GM19193 (cell line): ENCODE data around the gene LMX1B.

ENCODE experiments used
- POLR2A ChIP-seq: IDR thresholded peaks from 4 replicates; pipeline ENCODE4 v1.6.1; 2011; ENCODE audit not compliant: insufficient read depth, insufficient read length; ENCODE audit errors: extremely low read depth

The LMX1B gene

DNA sequence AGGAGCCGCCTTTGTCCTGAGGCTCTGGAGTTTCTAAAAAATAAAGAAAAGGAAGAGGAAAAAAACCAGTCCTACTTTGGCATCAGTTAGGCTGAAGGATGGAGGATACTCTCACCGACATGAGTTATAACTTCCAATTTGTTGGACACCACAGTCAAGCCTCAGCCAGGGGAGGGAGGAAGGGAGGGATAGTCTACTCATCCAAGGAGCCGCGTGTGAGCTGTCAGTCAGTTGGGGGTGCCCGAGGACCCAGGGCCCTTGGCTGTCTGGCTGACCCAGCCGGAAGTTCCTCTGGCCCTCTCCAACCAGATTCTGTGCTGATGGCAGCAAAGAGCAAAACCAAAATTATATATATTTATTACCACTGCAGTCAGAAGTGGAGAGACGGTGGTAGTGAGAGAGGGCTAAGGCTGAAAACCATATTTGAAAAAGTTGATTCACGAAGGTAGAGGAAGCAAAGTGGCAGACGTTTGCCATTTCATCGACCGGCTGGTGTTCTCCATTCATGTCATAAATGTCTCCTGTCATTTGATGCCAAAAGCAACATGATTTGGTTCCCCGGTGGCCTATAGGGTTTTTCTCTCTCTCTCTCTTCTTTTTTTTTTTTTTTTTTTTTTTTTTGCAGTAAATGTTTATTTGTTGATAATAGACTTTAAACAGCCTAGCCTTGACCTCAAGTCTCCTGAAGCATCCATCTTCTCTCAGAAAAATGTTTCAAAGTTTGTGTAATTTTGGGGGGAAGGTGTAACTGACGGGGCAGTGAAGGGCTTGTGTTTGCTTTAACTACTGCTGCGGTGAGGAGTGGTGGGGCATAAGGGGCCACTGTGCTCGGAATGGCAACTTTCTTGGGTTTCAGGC lies 7.6 kb downstream of the LMX1B start:
- TF ChIP-seq POLR2A, result no peak

DNA sequence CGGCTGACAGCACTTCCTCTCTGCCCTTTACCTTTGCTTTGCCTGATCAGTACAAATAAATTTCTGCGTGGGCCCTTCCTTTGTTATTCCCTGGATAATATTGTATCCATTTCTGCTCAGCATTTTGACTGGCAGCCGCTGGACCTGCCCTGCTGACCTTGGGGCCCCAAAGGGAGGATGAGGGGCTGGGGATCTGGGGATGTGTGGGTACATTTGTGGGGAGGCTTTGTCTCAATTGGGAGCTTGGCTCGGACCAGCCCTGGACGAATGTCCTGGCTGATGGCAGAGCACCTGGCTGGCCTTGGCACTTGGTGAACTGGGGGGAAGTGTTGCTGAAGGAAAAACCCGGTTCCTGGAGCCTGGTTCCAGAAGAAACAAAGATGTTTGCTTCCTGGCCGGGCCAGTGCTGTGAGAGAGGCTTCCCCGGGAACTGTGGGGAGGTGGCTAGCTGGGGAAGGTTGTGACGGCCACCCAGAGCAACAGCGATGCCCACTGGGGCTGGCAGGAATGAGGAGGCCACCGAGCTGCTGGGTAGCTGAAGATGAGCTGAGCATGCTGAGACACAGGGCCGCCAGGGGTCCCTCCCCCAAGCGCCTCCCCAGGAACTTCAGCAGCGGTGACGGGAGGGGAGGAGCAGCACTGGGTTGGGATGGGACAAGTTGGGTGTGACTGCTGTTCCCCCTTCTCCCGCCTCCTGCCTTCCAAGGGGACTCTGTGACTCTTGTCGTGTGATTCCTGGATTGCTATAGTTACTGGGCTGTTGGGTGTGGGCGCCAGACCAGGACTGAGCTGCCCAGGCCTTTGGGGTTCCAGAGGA lies 8.4 kb downstream of the LMX1B start:
- no peak for TF ChIP-seq POLR2A

DNA sequence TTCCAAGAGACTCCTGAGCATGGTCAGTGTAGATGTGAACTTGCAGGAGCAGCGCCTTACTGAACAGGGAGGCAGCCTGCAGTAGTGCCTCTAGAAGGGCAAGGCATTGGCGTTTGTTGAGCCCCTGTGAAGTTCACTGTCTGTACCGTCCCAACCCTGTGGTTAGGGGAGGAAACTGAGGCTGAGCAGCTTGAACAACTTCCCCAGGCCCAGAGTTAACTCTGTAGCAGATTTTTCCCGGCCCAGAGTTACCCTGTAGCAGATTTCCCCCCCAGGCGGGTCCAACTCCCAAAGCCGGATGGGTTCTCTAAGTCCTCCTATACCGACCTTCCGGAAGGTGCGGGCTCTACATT lies 9.6 kb downstream of the LMX1B start:
- no peak for TF ChIP-seq POLR2A

DNA sequence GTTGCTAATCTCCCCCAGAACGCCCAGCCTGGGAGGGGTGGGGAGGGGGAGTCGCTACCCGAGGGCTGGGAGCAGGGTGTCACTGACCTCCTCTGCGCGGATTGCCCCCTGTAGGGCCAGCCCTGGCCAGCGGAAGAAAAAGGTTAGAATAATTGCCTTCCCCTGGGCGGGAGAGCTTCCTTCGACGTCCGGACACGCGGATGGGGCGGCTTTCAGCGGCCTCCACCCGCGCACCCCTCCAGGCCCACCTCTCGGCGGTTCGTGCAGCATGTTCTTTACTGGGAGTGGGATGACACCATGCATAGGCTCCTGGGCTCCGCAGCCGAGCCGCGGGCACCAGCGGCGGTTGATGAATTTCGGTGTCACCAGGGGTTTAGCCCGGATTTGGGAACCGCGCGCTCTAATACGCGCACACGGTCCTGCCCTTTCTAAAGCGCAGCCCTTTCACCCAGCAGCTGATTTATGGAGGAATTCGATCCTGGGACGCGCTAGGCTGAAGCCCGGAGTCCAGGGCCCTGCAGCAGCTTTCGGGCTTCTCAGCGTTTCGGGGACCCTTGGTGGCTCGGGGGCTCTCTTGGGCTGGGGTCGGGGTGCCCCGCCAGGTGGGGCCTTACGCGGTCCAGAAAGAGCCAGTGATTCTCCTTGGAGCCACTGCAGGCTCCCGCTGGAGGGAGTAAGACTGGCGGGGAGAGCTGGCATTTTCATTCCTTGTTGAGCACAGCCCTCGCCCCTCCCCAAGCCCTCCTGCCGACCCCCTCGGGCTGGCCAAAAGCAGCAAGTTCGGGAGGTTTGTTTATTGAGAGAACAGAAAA lies 10.1 kb downstream of the LMX1B start:
- no peak for TF ChIP-seq POLR2A

DNA sequence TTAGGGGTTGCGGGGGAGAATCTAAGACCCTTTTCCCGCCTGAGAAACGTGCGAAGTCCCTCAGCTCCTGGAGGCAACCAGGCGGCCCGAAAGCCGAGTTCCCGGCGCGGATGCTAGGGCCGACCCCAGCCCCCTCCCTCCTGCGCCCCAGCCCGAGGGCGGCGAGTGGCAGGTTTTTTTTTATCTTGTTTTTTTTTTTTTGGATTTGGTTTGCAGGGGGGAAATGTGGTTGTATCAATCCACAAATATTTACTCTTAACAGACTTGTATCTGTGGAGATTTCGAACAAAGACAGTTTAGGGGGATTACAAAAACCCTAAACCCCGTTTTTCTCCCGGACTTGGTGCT lies 10.7 kb downstream of the LMX1B start:
- no peak for TF ChIP-seq POLR2A

DNA sequence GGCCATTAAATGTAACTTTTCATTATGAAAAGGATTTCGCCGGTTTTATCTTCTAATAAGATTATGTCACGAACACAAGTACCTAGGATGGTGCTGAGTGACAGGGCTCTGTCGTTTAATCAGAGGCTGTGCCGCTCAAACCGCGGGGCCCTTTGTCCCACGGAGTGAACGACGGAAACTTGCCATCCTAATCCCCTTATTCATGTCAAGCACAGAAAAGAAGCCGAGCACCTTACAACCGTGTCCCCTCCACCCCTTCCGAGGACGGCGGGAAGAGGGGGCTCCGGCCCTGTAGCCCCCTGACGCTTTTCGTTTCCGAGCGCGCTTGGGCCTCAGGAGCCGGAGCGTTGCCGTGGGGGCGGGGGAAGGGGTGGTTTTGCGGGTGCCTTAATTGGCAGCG lies 11.2 kb downstream of the LMX1B start:
- no peak for TF ChIP-seq POLR2A

DNA sequence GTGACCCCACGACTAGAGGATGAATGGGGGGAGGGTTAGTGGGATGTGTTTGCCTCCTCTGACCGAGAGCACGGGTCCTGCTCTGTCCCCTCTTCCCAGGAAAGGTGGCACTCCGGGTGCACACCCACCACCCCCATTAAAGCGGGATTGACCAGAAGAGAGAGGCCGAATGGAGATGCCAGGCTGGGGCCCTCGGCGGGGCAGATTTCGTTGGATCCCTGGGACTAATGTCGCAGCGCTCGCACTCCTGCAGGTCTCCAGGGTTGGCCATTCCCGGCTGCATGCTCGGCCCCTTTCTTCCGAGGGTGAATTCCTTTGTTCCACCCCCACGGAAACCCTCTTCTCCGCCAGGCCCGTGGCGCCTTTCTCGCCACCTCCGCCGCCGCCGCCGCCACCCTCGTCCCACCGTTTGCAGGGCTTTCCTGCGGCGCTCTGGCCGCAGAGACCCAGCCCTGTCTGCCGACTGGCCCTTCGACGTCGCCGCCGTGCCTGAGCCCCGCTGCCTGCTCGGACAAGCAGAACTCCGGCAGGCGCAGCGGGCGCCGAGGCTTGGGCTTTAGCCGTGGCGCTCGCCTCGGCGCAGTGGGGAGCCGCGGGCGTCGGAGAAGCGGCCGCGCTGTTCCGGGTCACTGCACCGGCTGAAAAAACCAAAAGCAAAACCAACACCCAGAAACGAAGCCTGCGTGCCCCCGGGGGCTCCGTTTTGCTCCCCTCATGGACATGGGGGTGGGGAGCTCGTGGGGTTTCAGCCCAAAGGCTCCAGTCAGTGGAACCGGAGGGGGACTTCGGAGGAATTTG lies 11.8 kb downstream of the LMX1B start:
- TF ChIP-seq POLR2A, result no peak

DNA sequence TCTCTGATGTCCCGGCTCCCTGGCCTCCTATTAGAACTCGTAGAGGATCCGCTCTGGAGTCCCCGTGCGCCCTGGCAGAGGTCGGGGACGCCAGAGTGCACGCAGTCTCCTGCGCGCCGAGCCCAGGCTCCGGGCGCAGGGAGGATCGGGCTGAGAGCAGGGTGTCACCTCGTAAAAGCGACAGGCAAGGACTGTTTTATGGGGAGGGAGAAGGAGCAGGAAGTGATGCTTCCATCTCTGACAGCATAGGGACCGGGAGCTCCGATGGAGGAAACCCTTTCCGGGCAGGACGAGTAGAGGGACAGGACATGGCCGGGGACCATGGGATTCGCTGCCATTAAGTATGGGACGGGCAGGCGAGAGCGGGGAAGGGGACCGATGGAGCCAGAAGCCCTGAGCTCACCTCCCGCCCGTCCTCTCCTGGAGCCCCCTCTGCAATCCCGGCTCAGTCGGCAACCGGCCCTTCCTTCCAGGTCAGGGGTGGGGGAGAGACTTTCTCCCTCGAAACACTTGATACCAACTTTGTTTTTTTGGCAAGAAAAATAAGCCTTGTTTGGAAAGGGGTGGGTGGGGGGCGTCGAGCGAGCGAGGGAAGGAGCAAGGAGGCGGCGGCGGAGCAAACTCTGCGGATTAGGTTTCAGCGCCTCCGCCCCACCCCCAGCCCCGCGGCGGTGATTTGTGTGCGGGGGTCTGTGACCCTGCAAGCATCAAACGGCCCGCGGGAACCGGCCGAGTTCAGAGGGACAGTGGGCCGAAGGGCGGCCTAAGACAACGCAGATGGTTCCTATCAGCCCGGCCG lies 12.6 kb downstream of the LMX1B start:
- TF ChIP-seq POLR2A, result no peak

DNA sequence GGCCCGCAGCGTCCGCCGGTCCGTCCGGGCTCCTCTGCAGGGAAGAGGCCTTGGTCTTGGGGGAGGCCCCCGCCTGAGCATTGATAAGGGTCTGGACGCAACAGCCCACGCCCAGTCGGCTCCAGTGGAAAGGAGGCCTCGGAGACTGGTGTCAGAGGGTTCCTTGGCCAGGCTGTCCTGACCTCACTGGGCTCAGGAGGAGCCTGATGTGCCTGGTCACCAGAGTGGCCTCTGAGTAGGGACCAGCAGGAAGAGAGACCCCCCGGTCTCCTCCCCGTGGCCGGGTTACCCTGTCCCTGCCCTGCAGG lies 13.2 kb downstream of the LMX1B start:
- TF ChIP-seq POLR2A, result no peak

DNA sequence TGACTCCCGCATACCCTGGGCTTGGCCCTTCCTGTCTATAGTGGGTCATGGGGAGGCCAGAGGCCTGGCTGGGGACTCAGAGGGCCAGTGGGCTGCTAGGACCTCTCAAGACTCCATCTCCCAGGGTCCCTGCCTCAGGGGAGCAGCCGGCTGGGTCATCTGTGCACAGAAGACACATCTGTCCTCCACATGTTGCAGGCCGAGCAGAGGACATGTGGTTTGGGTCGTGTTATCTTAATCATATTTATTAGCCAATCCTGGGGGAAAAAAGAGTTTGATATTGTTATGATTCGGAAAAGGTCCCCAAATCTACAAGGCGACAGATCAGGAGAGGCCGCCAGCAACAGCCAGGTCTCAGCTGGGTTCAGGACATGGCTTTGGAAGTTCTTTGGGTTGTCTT lies 14.4 kb downstream of the LMX1B start:
- TF ChIP-seq POLR2A, result no peak

DNA sequence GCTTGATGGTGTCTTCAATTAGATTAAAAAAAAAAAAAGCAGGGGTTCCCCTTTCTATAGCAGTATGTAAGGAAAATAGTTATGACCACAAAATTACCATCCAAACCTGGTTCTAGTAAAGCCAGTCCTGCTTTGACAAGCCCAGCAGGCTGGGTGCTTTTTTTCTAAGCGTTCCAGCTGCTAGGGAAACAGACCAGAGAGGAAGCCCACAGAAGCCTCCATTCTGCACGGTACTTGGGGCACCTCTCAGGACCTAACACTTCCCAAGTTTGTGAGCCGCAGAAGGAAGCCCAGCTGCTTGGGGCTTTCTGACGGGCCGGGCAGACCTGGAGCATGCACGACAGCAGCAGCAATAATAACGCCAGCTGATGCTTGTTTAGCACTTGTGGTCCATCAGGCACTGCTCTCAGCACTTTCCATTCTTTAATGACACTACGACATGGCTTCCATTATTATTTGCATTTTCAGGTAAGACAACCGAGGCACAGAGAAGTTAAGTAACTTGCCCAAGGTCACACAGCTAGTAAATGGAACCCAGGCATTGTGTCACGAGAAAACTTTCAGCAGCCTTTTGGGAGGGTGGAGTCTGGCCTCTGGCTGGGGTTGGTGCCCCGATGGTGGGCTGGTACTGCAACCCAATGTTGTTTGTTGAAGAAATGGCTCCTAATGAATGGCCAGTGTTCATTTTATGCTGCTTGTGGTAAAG lies 15.4 kb downstream of the LMX1B start:
- no peak for TF ChIP-seq POLR2A

DNA sequence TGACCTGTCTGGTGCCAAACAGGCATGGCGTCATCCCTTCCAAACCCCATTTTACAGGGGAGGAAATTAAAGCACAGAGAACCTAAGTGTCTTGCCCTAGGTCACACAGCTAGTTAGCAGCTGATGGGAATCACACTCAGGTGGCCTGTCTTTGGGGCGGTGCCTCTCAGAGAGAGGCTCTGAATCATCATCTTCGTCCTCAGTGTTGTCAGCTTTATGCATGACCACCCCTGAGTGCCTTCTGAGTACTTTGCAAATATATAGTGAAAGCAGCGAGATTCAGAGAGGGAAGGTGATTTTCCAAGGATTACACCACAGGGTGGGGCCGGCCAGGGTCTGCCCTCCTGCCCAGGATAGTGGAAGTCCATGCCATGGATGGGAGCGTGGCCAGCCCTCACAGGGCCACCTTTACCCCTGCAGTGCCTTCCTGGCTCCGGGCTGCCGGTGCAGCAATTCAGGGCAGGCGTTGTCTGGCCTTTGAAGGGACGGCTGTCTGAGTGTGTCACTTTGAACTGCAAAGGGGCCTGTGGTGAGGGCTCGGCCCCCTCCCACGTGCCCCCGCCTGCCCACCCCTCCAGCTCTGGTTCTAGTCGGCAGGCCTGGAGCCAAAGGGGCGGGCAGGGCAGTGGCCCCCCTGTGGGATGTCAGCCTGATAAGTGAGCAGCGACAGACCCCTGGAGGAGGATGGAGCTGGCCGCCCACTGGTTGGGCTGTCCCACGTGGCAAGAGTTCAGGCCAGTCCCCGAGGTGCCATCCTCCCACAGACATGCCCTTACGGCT lies 16.9 kb downstream of the LMX1B start:
- no peak for TF ChIP-seq POLR2A

DNA sequence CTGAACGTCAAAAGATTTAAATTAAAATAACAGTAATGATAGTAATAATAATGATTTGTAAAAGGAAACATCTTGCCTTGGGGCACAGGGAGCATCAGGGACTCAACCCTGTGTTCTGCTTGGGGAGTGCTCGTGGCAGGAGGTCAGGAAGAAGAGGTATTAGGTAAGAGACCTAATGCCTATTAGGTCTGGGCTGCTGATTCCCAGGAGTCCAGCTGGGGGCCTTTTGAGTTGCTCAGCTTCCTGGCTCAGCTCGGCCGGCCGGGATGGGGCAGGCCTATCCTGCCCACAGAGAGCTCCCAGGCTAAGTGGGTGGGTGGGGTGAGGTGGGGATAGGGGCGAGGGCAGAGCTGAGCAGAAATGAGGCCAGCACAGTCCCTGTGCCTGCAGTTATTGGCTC lies 17.5 kb downstream of the LMX1B start:
- no peak for TF ChIP-seq POLR2A
